IMR-90 (cell line): ENCODE measurements around the gene INO80B. TPM values are rescaled to one million over a fixed set of nuclear protein-coding genes. Genes with fewer than 3 reads are reported as not detected.

Source experiments
- ATAC-seq: fragments of 200-7000 bp; cut with Tn5 transposase; 2 replicates; pipeline ENCODE4 v1.9.1; 2020; ENCODE audit warnings: low read depth, mild to moderate bottlenecking, moderate library complexity
- BruUV-seq: library from RNA; stranded (reverse); fragments of 400-500 nt; replicated peaks from 2 replicates; lab custom pipeline; 2021; lab: Mats Ljungman, UMichigan
- CTCF ChIA-PET: fragments of 300-600 bp; formaldehyde crosslinking; extraction: SDS; loops from one replicate; lab custom pipeline; 2021; ENCODE audit warnings: antibody characterized with exemption; lab: Yijun Ruan, JAX
- POLR2A ChIA-PET: fragments of 300-600 bp; sonication (Branson Sonifier 250); formaldehyde crosslinking; loops from one replicate; lab custom pipeline; 2022; ENCODE audit warnings: antibody characterized with exemption; ENCODE audit not compliant: unreplicated experiment; lab: Charles Lee
- DNase-seq: peaks from one replicate; pipeline ENCODE4 v3.0.0; 2013
- H2AFZ ChIP-seq: replicated peaks from 2 replicates; pipeline ENCODE3; 2013; ENCODE audit warnings: low read length, mild to moderate bottlenecking; ENCODE audit not compliant: poor library complexity
- H2AK5ac ChIP-seq: 2 replicates; pipeline ENCODE4 v1.6.1; 2013; ENCODE audit warnings: low read depth, low read length, inconsistent platforms
- H2AK9ac ChIP-seq: replicated peaks from 2 replicates; pipeline ENCODE3; 2013; ENCODE audit warnings: mild to moderate bottlenecking, low read depth, low read length, moderate library complexity; ENCODE audit not compliant: poor library complexity
- H2BK120ac ChIP-seq: 2 replicates; pipeline ENCODE4 v1.6.1; 2013; ENCODE audit warnings: low read depth, low read length, inconsistent platforms
- H2BK15ac ChIP-seq: 3 replicates; pipeline ENCODE4 v1.6.1; 2013; ENCODE audit warnings: low read depth, low read length, inconsistent platforms
- H2BK20ac ChIP-seq: 2 replicates; pipeline ENCODE4 v1.6.1; 2013; ENCODE audit warnings: low read depth, mild to moderate bottlenecking, inconsistent platforms, low read length, moderate library complexity
- H2BK5ac ChIP-seq: 2 replicates; pipeline ENCODE4 v1.6.1; 2013; ENCODE audit warnings: mild to moderate bottlenecking, low read depth, low read length, inconsistent platforms; ENCODE audit not compliant: poor library complexity, severe bottlenecking
- H3K14ac ChIP-seq: replicated peaks from 2 replicates; pipeline ENCODE4 v1.6.1; 2013; ENCODE audit warnings: low read depth, low read length, inconsistent platforms
- H3K18ac ChIP-seq: 2 replicates; pipeline ENCODE4 v1.6.1; 2013; ENCODE audit warnings: low read depth, low read length, control low read depth
- H3K23ac ChIP-seq: 2 replicates; pipeline ENCODE4 v1.6.1; 2013; ENCODE audit warnings: low read depth, low read length, inconsistent platforms
- H3K27ac ChIP-seq: 2 replicates; pipeline ENCODE4 v1.5.1; 2013; ENCODE audit warnings: mild to moderate bottlenecking, control low read depth, low read length; ENCODE audit not compliant: insufficient read depth
- H3K27me3 ChIP-seq: 2 replicates; pipeline ENCODE4 v1.6.1; 2013; ENCODE audit warnings: low read length; ENCODE audit not compliant: control insufficient read depth, insufficient read depth
- H3K36me3 ChIP-seq: 2 replicates; pipeline ENCODE4 v1.6.1; 2013; ENCODE audit warnings: low read length, mixed read lengths; ENCODE audit not compliant: control insufficient read depth, insufficient read depth
- H3K4ac ChIP-seq: 2 replicates; pipeline ENCODE4 v1.6.1; 2013; ENCODE audit warnings: low read depth, low read length, inconsistent platforms
- H3K4me1 ChIP-seq: 2 replicates; pipeline ENCODE4 v1.6.1; 2013; ENCODE audit warnings: low read length, mixed read lengths; ENCODE audit not compliant: control insufficient read depth, insufficient read depth
- H3K4me2 ChIP-seq: 2 replicates; pipeline ENCODE4 v1.6.1; 2013; ENCODE audit warnings: low read depth, mild to moderate bottlenecking, control low read depth, low read length, moderate library complexity
- H3K4me3 ChIP-seq: 2 replicates; pipeline ENCODE4 v1.5.1; 2013; ENCODE audit warnings: low read depth, mild to moderate bottlenecking, control low read depth, low read length, moderate library complexity; ENCODE audit not compliant: insufficient read depth
- H3K56ac ChIP-seq: 2 replicates; pipeline ENCODE4 v1.6.1; 2013; ENCODE audit warnings: low read length, inconsistent platforms; ENCODE audit not compliant: insufficient read depth; ENCODE audit errors: extremely low read depth
- H3K79me1 ChIP-seq, 2 experiments: 2 replicates each; pipeline ENCODE4 v1.6.1; 2013; ENCODE audit warnings: low read length in 2 of 2, inconsistent platforms in 1 of 2, low read depth in 1 of 2
- H3K9ac ChIP-seq: 2 replicates; pipeline ENCODE4 v1.6.1; 2013; ENCODE audit warnings: low read depth, low read length, control low read depth
- H3K9me1 ChIP-seq: 2 replicates; pipeline ENCODE4 v1.6.1; 2013; ENCODE audit warnings: low read length, inconsistent platforms; ENCODE audit not compliant: insufficient read depth
- H3K9me3 ChIP-seq: 2 replicates; pipeline ENCODE4 v1.6.1; 2013; ENCODE audit warnings: low read length; ENCODE audit not compliant: control insufficient read depth, insufficient read depth
- H4K20me1 ChIP-seq: 2 replicates; pipeline ENCODE4 v1.6.1; 2013; ENCODE audit warnings: low read length, inconsistent platforms; ENCODE audit not compliant: insufficient read depth
- H4K5ac ChIP-seq: 2 replicates; pipeline ENCODE4 v1.6.1; 2013; ENCODE audit warnings: mild to moderate bottlenecking, low read depth, low read length, control low read depth
- H4K8ac ChIP-seq, 2 experiments: 2 replicates each; pipeline ENCODE4 v1.6.1; 2013; ENCODE audit warnings: low read depth in 2 of 2, low read length in 2 of 2, control low read depth in 1 of 2, inconsistent platforms in 1 of 2
- H4K91ac ChIP-seq: 2 replicates; pipeline ENCODE4 v1.6.1; 2013; ENCODE audit warnings: low read depth, low read length, inconsistent platforms; ENCODE audit not compliant: insufficient read depth
- CHD1 ChIP-seq: IDR thresholded peaks from 2 replicates; pipeline ENCODE4 v1.6.1; 2012; ENCODE audit warnings: low read depth, low read length, improper control_type of control experiment
- FOS ChIP-seq: fragments of 150-350 bp; IDR thresholded peaks from 2 replicates; pipeline ENCODE4 v1.6.1; 2016; ENCODE audit warnings: low read depth, low read length
- MAZ ChIP-seq: IDR thresholded peaks from 2 replicates; pipeline ENCODE4 v1.6.1; 2012; ENCODE audit warnings: low read depth, mild to moderate bottlenecking, low read length, improper control_type of control experiment, moderate library complexity, borderline replicate concordance
- MXI1 ChIP-seq: IDR thresholded peaks from 2 replicates; pipeline ENCODE4 v1.6.1; 2012; ENCODE audit warnings: low read depth, mild to moderate bottlenecking, low read length, moderate library complexity, borderline replicate concordance
- NFE2L2 ChIP-seq: fragments of 150-350 bp; IDR thresholded peaks from 2 replicates; pipeline ENCODE4 v1.6.1; 2016; ENCODE audit warnings: low read depth, mild to moderate bottlenecking, low read length
- POLR2A ChIP-seq: IDR thresholded peaks from 2 replicates; pipeline ENCODE4 v1.6.1; 2012; ENCODE audit warnings: mild to moderate bottlenecking, low read depth, low read length
- RCOR1 ChIP-seq: IDR thresholded peaks from 2 replicates; pipeline ENCODE4 v1.6.1; 2012; ENCODE audit warnings: mild to moderate bottlenecking, low read length, improper control_type of control experiment; ENCODE audit not compliant: insufficient replicate concordance
- WGBS, 2 experiments: methylation state at CpG; one replicate each; pipeline versions ENCODE4 v1.1.5 to v1.1.7; 2013; ENCODE audit warnings: missing lambda C conversion rate in 2 of 2; ENCODE audit not compliant: insufficient read length in 1 of 2; ENCODE audit errors: extremely low coverage in 2 of 2; 5-methylcytosine and 5-hydroxymethylcytosine counted together
- dilution Hi-C: fragments of 300-500 bp; cut with HindIII; formaldehyde crosslinking; loops from one replicate; pipeline ENCODE4 v1.14.3; 2018; ENCODE audit warnings: low sequenced_read_pairs; ENCODE audit not compliant: unreplicated experiment
- in situ Hi-C: fragments of 300-500 bp; cut with MboI; formaldehyde crosslinking; loops from 3 replicates; pipeline ENCODE4 v1.14.3; 2019; ENCODE audit warnings: low sequenced_read_pairs, inconsistent platforms, mixed read lengths
- intact Hi-C: fragments of 100-400 bp; cut with micrococcal nuclease; formaldehyde crosslinking; loops from 2 replicates; pipeline ENCODE4 v1.10.0; 2022
- polyA plus RNA-seq, 3 experiments: library from polyadenylated mRNA; depleted of rRNA; stranded (reverse); fragments of >200 nt; gene quantifications; 2 replicates each; pipeline ENCODE4 v1.2.3, GENCODE V29; 2012; ENCODE audit warnings: low replicate concordance in 1 of 3
- total RNA-seq: library from RNA; depleted of rRNA; stranded (reverse); fragments of >200 nt; gene quantifications from 2 replicates; pipeline ENCODE4 v1.2.3, GENCODE V29; 2012
- TF ChIP-seq, protein P1 (sequence below): fragments of 150-350 bp; IDR thresholded peaks from 2 replicates; pipeline ENCODE4 v1.6.1; 2017; ENCODE audit warnings: mild to moderate bottlenecking, antibody characterized with exemption, low read length, low read depth

INO80B gene
- total and polyA plus RNA-seq, 2 of the 4 experiments (the other 2 are of a cell fraction): 4.5 to 10.5 TPM

DNA sequence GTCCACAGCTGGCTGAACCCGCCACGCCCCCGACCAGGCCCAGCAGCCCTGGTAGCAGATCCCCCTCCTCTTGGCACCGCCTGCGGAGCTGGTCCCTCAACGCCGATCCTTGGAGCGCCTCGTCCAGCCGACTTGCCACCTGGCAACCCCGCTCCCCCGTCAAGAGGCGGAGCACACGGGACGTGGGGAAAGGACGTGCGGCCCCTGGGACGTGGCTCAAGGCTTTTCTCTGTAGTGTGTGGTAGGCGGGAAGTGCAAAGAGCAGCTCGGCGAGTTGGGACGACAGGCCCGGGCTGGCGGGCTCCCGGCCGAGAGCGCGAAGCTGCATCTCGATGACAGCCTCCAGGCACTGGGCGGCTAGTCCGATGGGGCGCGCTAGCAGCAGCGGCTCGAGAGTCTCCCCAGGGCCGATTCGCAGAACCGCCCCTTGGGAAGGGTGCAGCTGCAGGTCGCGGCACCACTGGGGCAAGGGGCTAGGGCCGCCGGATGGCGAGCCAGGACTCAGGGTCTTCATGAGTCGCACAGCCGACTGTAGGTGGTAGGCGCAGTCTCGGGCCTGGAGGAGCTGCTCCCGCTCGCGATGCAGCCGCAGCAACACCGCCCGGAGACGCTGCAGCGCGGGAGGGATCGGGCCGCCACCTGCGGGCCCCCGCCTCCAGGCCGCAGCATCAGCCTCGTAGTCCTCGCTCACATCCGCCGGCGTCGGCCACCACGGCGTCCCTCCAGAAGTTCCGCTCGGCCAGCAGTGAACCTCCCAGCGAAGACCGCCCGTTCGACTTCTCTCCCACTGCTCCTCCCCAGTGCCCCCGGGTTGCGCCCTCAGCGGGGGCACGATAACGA is 27.3 kb downstream of the INO80B start:
- Histone ChIP-seq H3K9me3 (no peaks in the 10 kb centered on the region), H2BK20ac (no peak overlapping the region), H4K8ac (peak overlapping the region; percentile 79 to 88; a peak in 3 of 4 replicates), H3K4me1 (peaks cover 11% of the 10 kb centered on the region), H2BK120ac (peak overlapping the region; percentile 28; the same call in 1 of the 2 replicates), H3K4me2 (peak overlapping the region; percentile 97), H2AK5ac (peak overlapping the region; percentile 66), H3K9me1 (peaks cover 11% of the 10 kb centered on the region; the same call in 1 of the 2 replicates), H3K4me3 (peak overlapping the region; percentile 80), H2AK9ac (peak overlapping the region; percentile 99), H4K5ac (peak overlapping the region; percentile 17), H3K36me3 (peaks cover 13% of the 10 kb centered on the region), H3K23ac (peak overlapping the region; percentile 65), H2AFZ (peak overlapping the region; percentile 100), H2BK15ac (no peak overlapping the region; the same call in 2 of the 3 replicates), H4K91ac (peak overlapping the region; percentile 79), H4K20me1 (peaks cover 3% of the 10 kb centered on the region; the same call in 1 of the 2 replicates), H2BK5ac (peak overlapping the region; percentile 83), H3K27ac (peak overlapping the region; percentile 87), H3K18ac (peak overlapping the region; percentile 9; the same call in 1 of the 2 replicates), H3K9ac (peak overlapping the region; percentile 76), H3K56ac (peak overlapping the region; percentile 48; the same call in 1 of the 2 replicates), H3K14ac (peak overlapping the region; percentile 69), H3K27me3 (no peaks in the 10 kb centered on the region), H3K4ac (peak overlapping the region; percentile 79), H3K79me1 (peaks cover 23 to 69% of the 10 kb centered on the region in 2 experiments)
- in situ Hi-C loops: loop anchor here (5.0 to 25.0 kb wide), 2 partner anchors 95 to 380 kb away; no protein-coding TSS in a partner anchor
- WGBS, 2 experiments: 0% methylated on average over 26 of the region's 80 CpGs; no CpG with 5 or more reads in 1 of the 2 experiments
- TF ChIP-seq MXI1 (peak; percentile 59; the same call in 1 of the 2 replicates), MAZ (0 out of 2 replicates have a peak, but pooled peaks have one; percentile 22), RCOR1 (no peak), CHD1 (no peak), POLR2A (no peak), FOS (no peak), NFE2L2 (no peak)
- TF ChIP-seq, protein P1, sequence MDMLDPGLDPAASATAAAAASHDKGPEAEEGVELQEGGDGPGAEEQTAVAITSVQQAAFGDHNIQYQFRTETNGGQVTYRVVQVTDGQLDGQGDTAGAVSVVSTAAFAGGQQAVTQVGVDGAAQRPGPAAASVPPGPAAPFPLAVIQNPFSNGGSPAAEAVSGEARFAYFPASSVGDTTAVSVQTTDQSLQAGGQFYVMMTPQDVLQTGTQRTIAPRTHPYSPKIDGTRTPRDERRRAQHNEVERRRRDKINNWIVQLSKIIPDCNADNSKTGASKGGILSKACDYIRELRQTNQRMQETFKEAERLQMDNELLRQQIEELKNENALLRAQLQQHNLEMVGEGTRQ: no peak
- BruUV-seq: no TSS peak
- POLR2A ChIA-PET: interaction anchor here (0.6 to 1.4 kb wide), 4 partner anchors 10 to 28 kb away, joined by 3 to 7 read pairs (median 5); partner anchors contain the start of genes MRPL53 and WBP1
- intact Hi-C loops: no loop called here
- CTCF ChIA-PET: interaction anchor here (0.6 to 3.4 kb wide), 5 partner anchors 14 to 106 kb away, joined by 3 to 17 read pairs (median 4); no protein-coding TSS in a partner anchor
- dilution Hi-C loops: no loop called here
- DNase-seq (no peak), ATAC-seq (peak; percentile 46)
